Mesenchymal stem cell (in vitro differentiated cells and primary cell): Measurements from ENCODE around the gene PAX5.

ENCODE experiments used
- DNase-seq: peaks from one replicate; pipeline ENCODE4 v3.0.0-alpha.2; 2013
- H2AFZ ChIP-seq: one replicate; pipeline ENCODE4 v1.6.1; 2013; ENCODE audit warnings: low read depth, mild to moderate bottlenecking, control low read depth, inconsistent platforms, low read length, moderate library complexity
- H2AK5ac ChIP-seq: 2 replicates; pipeline ENCODE4 v1.6.1; 2013; ENCODE audit warnings: low read length, moderate library complexity, mild to moderate bottlenecking, inconsistent platforms; ENCODE audit not compliant: severe bottlenecking
- H2BK120ac ChIP-seq: one replicate; pipeline ENCODE4 v1.6.1; 2013; ENCODE audit warnings: low read depth, mild to moderate bottlenecking, inconsistent platforms, low read length, moderate library complexity
- H2BK12ac ChIP-seq, 2 experiments: one replicate each; pipeline ENCODE4 v1.6.1; 2013; ENCODE audit warnings: inconsistent platforms in 2 of 2, low read length in 2 of 2, mild to moderate bottlenecking in 2 of 2, moderate library complexity in 2 of 2, control low read depth in 1 of 2
- H2BK15ac ChIP-seq: one replicate; pipeline ENCODE4 v1.6.1; 2013; ENCODE audit warnings: mild to moderate bottlenecking, low read depth, inconsistent platforms; ENCODE audit not compliant: poor library complexity, severe bottlenecking
- H2BK5ac ChIP-seq: 2 replicates; pipeline ENCODE4 v1.6.1; 2013; ENCODE audit warnings: low read depth, mild to moderate bottlenecking, low read length, control low read depth, inconsistent platforms; ENCODE audit not compliant: poor library complexity, severe bottlenecking
- H3K14ac ChIP-seq, 2 experiments: one replicate each; pipeline ENCODE4 v1.6.1; 2013; ENCODE audit warnings: inconsistent platforms in 2 of 2, low read length in 2 of 2, control low read depth in 1 of 2, mild to moderate bottlenecking in 1 of 2, moderate library complexity in 1 of 2
- H3K18ac ChIP-seq, 2 experiments: one replicate each; pipeline ENCODE4 v1.6.1; 2013; ENCODE audit warnings: inconsistent platforms in 2 of 2, low read length in 2 of 2, control low read depth in 1 of 2, low read depth in 1 of 2, mild to moderate bottlenecking in 1 of 2
- H3K23ac ChIP-seq, 2 experiments: one replicate each; pipeline ENCODE4 v1.6.1; 2013; ENCODE audit warnings: inconsistent platforms in 2 of 2, low read length in 2 of 2, mild to moderate bottlenecking in 2 of 2, moderate library complexity in 2 of 2, control low read depth in 1 of 2
- H3K27ac ChIP-seq: 2 replicates; pipeline ENCODE4 v1.5.1; 2013; ENCODE audit warnings: mild to moderate bottlenecking, moderate library complexity, low read length, control low read depth, inconsistent platforms; ENCODE audit not compliant: poor library complexity, severe bottlenecking
- H3K27me3 ChIP-seq, 2 experiments: 2 replicates each; pipeline versions ENCODE4 v1.6.1 to v1.7.0; 2013; ENCODE audit warnings: low read length in 2 of 2, mild to moderate bottlenecking in 2 of 2, moderate library complexity in 2 of 2, control low read depth in 1 of 2, inconsistent platforms in 1 of 2; ENCODE audit not compliant: control insufficient read depth in 1 of 2, insufficient read depth in 1 of 2
- H3K36me3 ChIP-seq, 2 experiments: 2 replicates each; pipeline versions ENCODE4 v1.6.1 to v1.7.0; 2013; ENCODE audit warnings: low read length in 2 of 2, control low read depth in 1 of 2, inconsistent platforms in 1 of 2, low read depth in 1 of 2, mild to moderate bottlenecking in 1 of 2; ENCODE audit not compliant: insufficient read depth in 2 of 2, control insufficient read depth in 1 of 2
- H3K4ac ChIP-seq, 2 experiments: one replicate each; pipeline ENCODE4 v1.6.1; 2013; ENCODE audit warnings: inconsistent platforms in 2 of 2, low read length in 2 of 2, mild to moderate bottlenecking in 2 of 2, moderate library complexity in 2 of 2, control low read depth in 1 of 2, low read depth in 1 of 2
- H3K4me1 ChIP-seq: 2 replicates; pipeline ENCODE4 v1.6.1; 2013; ENCODE audit warnings: low read depth, low read length, control low read depth; ENCODE audit not compliant: control insufficient read depth, insufficient read depth
- H3K4me2 ChIP-seq: 2 replicates; pipeline ENCODE4 v1.6.1; 2013; ENCODE audit warnings: low read length, mild to moderate bottlenecking, inconsistent platforms; ENCODE audit not compliant: poor library complexity, severe bottlenecking
- H3K4me3 ChIP-seq, 2 experiments: 2 replicates each; pipeline versions ENCODE4 v1.5.1 to v1.7.0; 2013; ENCODE audit warnings: low read length in 2 of 2, mild to moderate bottlenecking in 2 of 2, control low read depth in 1 of 2, low read depth in 1 of 2; ENCODE audit not compliant: insufficient read depth in 1 of 2
- H3K79me1 ChIP-seq: replicated peaks from 2 replicates; pipeline ENCODE4 v1.6.1; 2013; ENCODE audit warnings: mild to moderate bottlenecking, control low read depth, low read length, inconsistent platforms; ENCODE audit not compliant: poor library complexity, severe bottlenecking
- H3K9ac ChIP-seq: 2 replicates; pipeline ENCODE4 v1.7.0; 2013; ENCODE audit warnings: mild to moderate bottlenecking, low read length, moderate library complexity
- H3K9me3 ChIP-seq: 2 replicates; pipeline ENCODE4 v1.7.0; 2013; ENCODE audit warnings: mild to moderate bottlenecking, low read length; ENCODE audit not compliant: control insufficient read depth
- H4K8ac ChIP-seq: one replicate; pipeline ENCODE4 v1.6.1; 2013; ENCODE audit warnings: inconsistent platforms, mild to moderate bottlenecking, low read length, moderate library complexity
- H4K91ac ChIP-seq: one replicate; pipeline ENCODE4 v1.6.1; 2013; ENCODE audit warnings: mild to moderate bottlenecking, low read length, inconsistent platforms
- WGBS: methylation state at CpG from one replicate; pipeline ENCODE4 v1.1.7; 2013; ENCODE audit warnings: mixed read lengths; 5-methylcytosine and 5-hydroxymethylcytosine counted together

Gene PAX5

GRCh38 chr9:36855448-36856315 lies 178.4 kb downstream of the PAX5 start:
- Histone ChIP-seq H3K4me1 (no peaks in the 10 kb centered on the region), H3K4ac (no peak overlapping the region), H4K91ac (no peak overlapping the region), H2AK5ac (no peak overlapping the region), H3K27me3 (peaks cover 88 to 93% of the 10 kb centered on the region in 2 experiments), H3K14ac (no peak overlapping the region), H3K9ac (no peak overlapping the region), H3K4me3 (no peak overlapping the region), H3K23ac (peak overlapping the region in 1 of 2 experiments; percentile 14), H3K79me1 (no peaks in the 10 kb centered on the region), H2BK5ac (no peak overlapping the region), H3K4me2 (no peak overlapping the region), H2AFZ (no peak overlapping the region), H2BK120ac (no peak overlapping the region), H2BK15ac (no peak overlapping the region), H3K27ac (no peak overlapping the region), H3K36me3 (peaks cover 0 to 2% of the 10 kb centered on the region in 2 experiments), H3K18ac (no peak overlapping the region), H3K9me3 (no peaks in the 10 kb centered on the region), H4K8ac (no peak overlapping the region), H2BK12ac (no peak overlapping the region)
- 56% methylated on average over 9 of the region's 9 CpGs for WGBS
- DNase-seq, result no peak

GRCh38 chr9:36854751-36855150 lies 179.3 kb downstream of the PAX5 start:
- H2AK5ac ChIP-seq, result no peak overlapping the region
- no peak overlapping the region for H3K4me2 ChIP-seq
- no peak overlapping the region for H3K18ac ChIP-seq
- no peak overlapping the region for H2BK12ac ChIP-seq
- WGBS, result 89% methylated on average over 10 of the region's 10 CpGs
- H3K9ac ChIP-seq, result no peak overlapping the region
- H4K8ac ChIP-seq, result no peak overlapping the region
- no peak overlapping the region for H3K4ac ChIP-seq
- H2BK15ac ChIP-seq, result no peak overlapping the region
- DNase-seq, result no peak
- H2AFZ ChIP-seq, result no peak overlapping the region
- H3K27me3 ChIP-seq, result peaks cover 93 to 97% of the 10 kb centered on the region in 2 experiments
- H3K36me3 ChIP-seq, result peaks cover 0 to 2% of the 10 kb centered on the region in 2 experiments
- H4K91ac ChIP-seq, result no peak overlapping the region
- no peak overlapping the region for H3K14ac ChIP-seq
- H3K4me1 ChIP-seq, result no peaks in the 10 kb centered on the region
- no peak overlapping the region for H3K23ac ChIP-seq
- no peaks in the 10 kb centered on the region for H3K79me1 ChIP-seq
- H3K4me3 ChIP-seq, result no peak overlapping the region
- no peak overlapping the region for H2BK120ac ChIP-seq
- no peak overlapping the region for H3K27ac ChIP-seq
- H2BK5ac ChIP-seq, result no peak overlapping the region
- no peaks in the 10 kb centered on the region for H3K9me3 ChIP-seq

GRCh38 chr9:36854034-36854433 lies 180.0 kb downstream of the PAX5 start:
- Histone ChIP-seq H3K27me3 (peaks cover 94 to 99% of the 10 kb centered on the region in 2 experiments), H3K79me1 (no peaks in the 10 kb centered on the region), H3K4me3 (no peak overlapping the region), H3K18ac (no peak overlapping the region), H2BK120ac (no peak overlapping the region), H3K27ac (no peak overlapping the region), H4K8ac (no peak overlapping the region), H2BK15ac (no peak overlapping the region), H3K9ac (no peak overlapping the region), H2AK5ac (no peak overlapping the region), H3K23ac (no peak overlapping the region), H3K4ac (no peak overlapping the region), H3K4me1 (no peaks in the 10 kb centered on the region), H3K14ac (no peak overlapping the region), H3K36me3 (peaks cover 0 to 1% of the 10 kb centered on the region in 2 experiments), H3K9me3 (no peaks in the 10 kb centered on the region), H2BK5ac (no peak overlapping the region), H2BK12ac (no peak overlapping the region), H4K91ac (no peak overlapping the region), H3K4me2 (no peak overlapping the region), H2AFZ (no peak overlapping the region)
- DNase-seq, result no peak
- 77% methylated on average over 8 of the region's 13 CpGs for WGBS

GRCh38 chr9:36853233-36853632 lies 180.8 kb downstream of the PAX5 start:
- peaks cover 2% of the 10 kb centered on the region for H3K4me1 ChIP-seq
- 83% methylated on average over 1 of the region's 1 CpG for WGBS
- no peak overlapping the region for H4K91ac ChIP-seq
- H3K4me2 ChIP-seq, result no peak overlapping the region
- H3K27me3 ChIP-seq, result peaks cover 93 to 99% of the 10 kb centered on the region in 2 experiments
- no peak for DNase-seq
- no peak overlapping the region for H2BK5ac ChIP-seq
- H2AFZ ChIP-seq, result no peak overlapping the region
- no peak overlapping the region for H4K8ac ChIP-seq
- H3K23ac ChIP-seq, result no peak overlapping the region
- H2BK15ac ChIP-seq, result no peak overlapping the region
- H2BK120ac ChIP-seq, result no peak overlapping the region
- no peak overlapping the region for H3K14ac ChIP-seq
- H3K18ac ChIP-seq, result no peak overlapping the region
- H3K79me1 ChIP-seq, result no peaks in the 10 kb centered on the region
- no peak overlapping the region for H2BK12ac ChIP-seq
- H3K36me3 ChIP-seq, result no peaks in the 10 kb centered on the region
- no peaks in the 10 kb centered on the region for H3K9me3 ChIP-seq
- no peak overlapping the region for H3K4me3 ChIP-seq
- H3K4ac ChIP-seq, result no peak overlapping the region
- no peak overlapping the region for H3K27ac ChIP-seq
- H2AK5ac ChIP-seq, result no peak overlapping the region
- H3K9ac ChIP-seq, result no peak overlapping the region
